Stimulated activated CD4-positive, alpha-beta T cell treated with anti-CD3 and anti-CD28 coated beads, TNF-alpha, amount 100 ng/mL, for 24 hours (primary cell): ENCODE data around the gene SMIM36.
"Not testable (repeated sequence)": the region's sequence is repeated elsewhere in the genome, so short reads cannot be mapped to it uniquely, and the experiment has no call there.

Experiments used
- DNase-seq, 3 experiments: peaks; one replicate each; pipeline ENCODE4 v3.0.0-alpha.2; 2020; ENCODE audit warnings: low read depth in 3 of 3

The SMIM36 gene

GRCh38 chr17:55433629-55434422, 77.4 kb downstream of the SMIM36 start:
- DNase-seq, result no peak

- no peak for DNase-seq
These were observed 78.1 kb downstream of the SMIM36 start for GRCh38 chr17:55433029-55433628.

GRCh38 chr17:55432358-55433028, 78.8 kb downstream of the SMIM36 start:
- no peak for DNase-seq

- not testable (repeated sequence) for DNase-seq
These were observed 79.3 kb downstream of the SMIM36 start for GRCh38 chr17:55431914-55432313.

- DNase-seq, result no peak
These were observed 80.5 kb downstream of the SMIM36 start for GRCh38 chr17:55430541-55431288.

GRCh38 chr17:55427587-55427882, 83.7 kb downstream of the SMIM36 start:
- DNase-seq, result no peak

- DNase-seq, result no peak
These were observed 84.2 kb downstream of the SMIM36 start for GRCh38 chr17:55426851-55427586.

GRCh38 chr17:55424893-55425540, 86.2 kb downstream of the SMIM36 start:
- no peak for DNase-seq

GRCh38 chr17:55423535-55423934, 87.7 kb downstream of the SMIM36 start:
- no peak for DNase-seq

GRCh38 chr17:55422828-55423164, 88.5 kb downstream of the SMIM36 start:
- DNase-seq, result not testable (repeated sequence)

GRCh38 chr17:55421179-55421934, 89.9 kb downstream of the SMIM36 start, which contains the start of gene MMD:
TSS of gene MMD (minus strand) at chr17:55421835. CDS start at chr17:55421695, 140 bp downstream.
- DNase-seq, result peak in 1 of 3 experiments; percentile 10

- peak in 1 of 3 experiments; percentile 35 for DNase-seq
These were observed 90.5 kb downstream of the SMIM36 start for GRCh38 chr17:55420776-55421178.

- no peak for DNase-seq
These were observed 91.0 kb downstream of the SMIM36 start for GRCh38 chr17:55420067-55420775.

- DNase-seq, result no peak
These were observed 92.6 kb downstream of the SMIM36 start for GRCh38 chr17:55418369-55419268.

- DNase-seq, result no peak
These were observed 93.6 kb downstream of the SMIM36 start for GRCh38 chr17:55417411-55418268.

- DNase-seq, result no peak
These were observed 94.7 kb downstream of the SMIM36 start for GRCh38 chr17:55416470-55417052.

GRCh38 chr17:55416000-55416399, 95.3 kb downstream of the SMIM36 start:
- no peak for DNase-seq
